Small intestine (tissue), 7 donors: Measurements from ENCODE around the gene SEC61G. TPM values are rescaled to one million over a fixed set of nuclear protein-coding genes. Genes with fewer than 3 reads are reported as not detected.

Experiments used
- DNase-seq, 2 donors: peaks; one replicate each; pipeline versions ENCODE4 v3.0.0 to v3.0.0-alpha.2; 2013
- FAIRE-seq: peaks from 2 replicates; lab custom pipeline; 2012; peaks lifted over from hg19 to GRCh38; lab: Jason Lieb, UNC
- H3K27ac ChIP-seq, 3 donors: one replicate each; pipeline ENCODE4 v1.5.1; 2013; ENCODE audit warnings: low read length in 2 of 3, mild to moderate bottlenecking in 2 of 3, control low read depth in 1 of 3, inconsistent platforms in 1 of 3, low read depth in 1 of 3, moderate library complexity in 1 of 3
- H3K27me3 ChIP-seq, 3 donors: one replicate each; pipeline ENCODE4 v1.6.1; 2013; ENCODE audit warnings: low read length in 3 of 3, inconsistent platforms in 1 of 3; ENCODE audit not compliant: control insufficient read depth in 3 of 3, insufficient read depth in 3 of 3
- H3K36me3 ChIP-seq, 3 donors: one replicate each; pipeline ENCODE4 v1.6.1; 2013; ENCODE audit warnings: low read length in 3 of 3, inconsistent platforms in 1 of 3, low read depth in 1 of 3, mild to moderate bottlenecking in 1 of 3, moderate library complexity in 1 of 3; ENCODE audit not compliant: control insufficient read depth in 3 of 3, insufficient read depth in 2 of 3
- H3K4me1 ChIP-seq, 3 donors: one replicate each; pipeline ENCODE4 v1.6.1; 2013; ENCODE audit warnings: low read length in 2 of 3, inconsistent platforms in 1 of 3, low read depth in 1 of 3, mild to moderate bottlenecking in 1 of 3, moderate library complexity in 1 of 3; ENCODE audit not compliant: control insufficient read depth in 3 of 3, insufficient read depth in 2 of 3
- H3K4me3 ChIP-seq, 3 donors: one replicate each; pipeline ENCODE4 v1.5.1; 2013; ENCODE audit warnings: low read length in 3 of 3, control low read depth in 1 of 3, inconsistent platforms in 1 of 3, low read depth in 1 of 3, mild to moderate bottlenecking in 1 of 3, moderate library complexity in 1 of 3
- H3K9me3 ChIP-seq, 2 donors: one replicate each; pipeline ENCODE4 v1.6.1; 2013; ENCODE audit warnings: low read depth in 1 of 2, low read length in 1 of 2; ENCODE audit not compliant: control insufficient read depth in 2 of 2, insufficient read depth in 1 of 2
- WGBS, 3 donors: extraction: QIAGEN DNeasy Blood & Tissue Kit; methylation state at CpG; one replicate each; pipeline ENCODE4 v1.1.7; 2013; 5-methylcytosine and 5-hydroxymethylcytosine counted together
- polyA plus RNA-seq, 4 donors: library from polyadenylated mRNA; stranded (reverse) in 3 of 4; unstranded in 1 of 4; fragments of 200-250 nt in 3 of 4; fragments of 120-200 nt in 1 of 4; gene quantifications; one replicate each; pipeline versions ENCODE4 v1.2.1 to v1.2.3, GENCODE V29; 2013
- donor health status: healthy with polysubstance abuse.
- donor health status: control.
- donor health status: control.
- donor health status: Bipolar disorder and iron deficiency.
- donor health status: healthy.

Gene SEC61G
- polyA plus RNA-seq, 4 donors: 197 to 506 (median 349) TPM

GRCh38 chr7:54749200-54749599 is 9.8 kb downstream of the SEC61G start:
- no peak for FAIRE-seq
- Histone ChIP-seq H3K27me3 (no peaks in the 10 kb centered on the region), H3K4me3 (no peak overlapping the region), H3K27ac (no peak overlapping the region), H3K9me3 (no peaks in the 10 kb centered on the region), H3K36me3 (peaks cover 9 to 23% (median 14%) of the 10 kb centered on the region in 3 donors), H3K4me1 (no peaks in the 10 kb centered on the region)
- DNase-seq: no peak
- WGBS, 3 donors: 76 to 94% (median 90%) methylated on average over 6 of the region's 6 CpGs

- Histone ChIP-seq H3K27me3 (no peaks in the 10 kb centered on the region), H3K4me1 (no peaks in the 10 kb centered on the region), H3K36me3 (peaks cover 6 to 19% (median 10%) of the 10 kb centered on the region in 3 donors), H3K27ac (no peak overlapping the region), H3K9me3 (no peaks in the 10 kb centered on the region), H3K4me3 (no peak overlapping the region)
- no peak for FAIRE-seq
- 95 to 98% (median 96%) methylated on average over 5 of the region's 5 CpGs for whole genome bisulfite sequencing, 3 donors
- DNase-seq: no peak
Measured at GRCh38 chr7:54747234-54747633, 11.8 kb downstream of the SEC61G start.

- WGBS, 3 donors: 97 to 100% (median 98%) methylated on average over 1 of the region's 1 CpG
- FAIRE-seq (no peak), DNase-seq (no peak)
- Histone ChIP-seq H3K4me3 (no peak overlapping the region), H3K4me1 (no peaks in the 10 kb centered on the region), H3K36me3 (peaks cover 2 to 3% (median 2%) of the 10 kb centered on the region in 3 donors), H3K27me3 (no peaks in the 10 kb centered on the region), H3K9me3 (no peaks in the 10 kb centered on the region), H3K27ac (no peak overlapping the region)
Measured at GRCh38 chr7:54743580-54743979, 15.4 kb downstream of the SEC61G start.

- 85 to 93% (median 92%) methylated on average over 1 of the region's 1 CpG for WGBS, 3 donors
- no peak for FAIRE-seq
- Histone ChIP-seq H3K27me3 (no peaks in the 10 kb centered on the region), H3K4me1 (no peaks in the 10 kb centered on the region), H3K9me3 (no peaks in the 10 kb centered on the region), H3K36me3 (no peaks in the 10 kb centered on the region), H3K4me3 (no peak overlapping the region), H3K27ac (no peak overlapping the region)
- no peak for DNase-seq
Measured at GRCh38 chr7:54738737-54739136, 20.3 kb downstream of the SEC61G start.

- no peak for FAIRE-seq
- Histone ChIP-seq H3K4me1 (no peaks in the 10 kb centered on the region), H3K27me3 (no peaks in the 10 kb centered on the region), H3K9me3 (no peaks in the 10 kb centered on the region), H3K36me3 (no peaks in the 10 kb centered on the region), H3K4me3 (no peak overlapping the region), H3K27ac (no peak overlapping the region)
- 80 to 96% (median 84%) methylated on average over 1 of the region's 1 CpG for WGBS, 3 donors
- DNase-seq: no peak
Measured at GRCh38 chr7:54729107-54729506, 29.9 kb downstream of the SEC61G start.

GRCh38 chr7:54728411-54728810 is 30.6 kb downstream of the SEC61G start:
- Histone ChIP-seq H3K9me3 (no peaks in the 10 kb centered on the region), H3K27me3 (no peaks in the 10 kb centered on the region), H3K4me3 (no peak overlapping the region), H3K36me3 (no peaks in the 10 kb centered on the region), H3K4me1 (no peaks in the 10 kb centered on the region), H3K27ac (no peak overlapping the region)
- 31 to 50% (median 37%) methylated on average over 4 of the region's 4 CpGs for WGBS, 3 donors
- DNase-seq (no peak), FAIRE-seq (no peak)

- Histone ChIP-seq H3K27ac (no peak overlapping the region), H3K27me3 (no peaks in the 10 kb centered on the region), H3K36me3 (no peaks in the 10 kb centered on the region), H3K4me3 (no peak overlapping the region), H3K9me3 (no peaks in the 10 kb centered on the region), H3K4me1 (no peaks in the 10 kb centered on the region)
- no peak for FAIRE-seq
- WGBS, 3 donors: 82 to 91% (median 90%) methylated on average over 5 to 7 of the region's 7 CpGs
- no peak for DNase-seq
Measured at GRCh38 chr7:54725255-54725654, 33.8 kb downstream of the SEC61G start.

- no peaks in the 10 kb centered on the region for H3K27me3 ChIP-seq
- no peak for FAIRE-seq
Measured at GRCh38 chr7:54722502-54722901, 36.5 kb downstream of the SEC61G start.

GRCh38 chr7:54722026-54722425 is 37.0 kb downstream of the SEC61G start:
- H3K27ac ChIP-seq: no peak overlapping the region
- FAIRE-seq: no peak
- no peaks in the 10 kb centered on the region for H3K4me1 ChIP-seq
- DNase-seq: no peak
- WGBS, 3 donors: 52 to 70% (median 57%) methylated on average over 7 to 9 of the region's 9 CpGs
- no peaks in the 10 kb centered on the region for H3K27me3 ChIP-seq
- H3K36me3 ChIP-seq: no peaks in the 10 kb centered on the region
- H3K4me3 ChIP-seq: no peak overlapping the region
- peaks cover 0 to 16% of the 10 kb centered on the region in 2 donors for H3K9me3 ChIP-seq

More at GRCh38 chr7:54722502-54722901, 36.5 kb downstream of the SEC61G start:
- peaks cover 0 to 11% of the 10 kb centered on the region in 2 donors for H3K9me3 ChIP-seq
- no peaks in the 10 kb centered on the region for H3K4me1 ChIP-seq
- WGBS, 3 donors: 68 to 73% (median 73%) methylated on average over 1 of the region's 1 CpG
- no peaks in the 10 kb centered on the region for H3K36me3 ChIP-seq
- H3K4me3 ChIP-seq: no peak overlapping the region
- no peak for DNase-seq
- H3K27ac ChIP-seq: no peak overlapping the region
